NCI-H1417 treated with DMSO at 0.1 percent for 48 hours (cell line): ENCODE measurements around the gene TRMT2A.

Source experiments
- DNase-seq: peaks from one replicate; lab custom pipeline; 2025; lab: John Stamatoyannopoulos, UW

Gene TRMT2A

DNA sequence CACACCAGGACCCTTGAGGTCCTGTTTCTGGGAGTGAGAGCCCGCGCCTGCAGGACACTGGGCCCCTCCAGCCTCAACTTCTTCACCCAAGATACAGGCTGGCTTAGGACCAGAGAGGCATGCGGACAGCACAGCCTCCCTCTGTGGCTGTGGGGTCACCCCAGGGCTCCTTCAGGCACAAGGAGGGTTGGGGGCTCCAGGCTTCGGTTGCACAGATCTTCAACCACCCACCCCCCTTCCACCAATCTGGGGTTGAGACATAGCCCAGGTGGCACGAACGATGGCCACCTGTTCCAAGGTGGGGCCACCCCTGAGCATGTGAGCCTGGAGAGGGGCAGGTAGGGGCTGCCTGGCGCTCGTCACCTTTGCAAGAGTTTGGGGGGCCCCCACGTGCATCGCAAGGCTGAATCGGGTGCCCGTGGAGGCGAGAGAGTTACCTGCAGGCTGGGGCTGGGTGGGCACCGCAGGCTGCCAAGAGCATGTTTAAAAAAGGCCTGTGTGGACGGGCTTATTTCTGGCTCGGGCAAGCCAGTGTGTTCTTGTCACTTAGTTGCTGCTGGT lies 15.7 kb upstream of the TRMT2A start:
- no peak for DNase-seq

DNA sequence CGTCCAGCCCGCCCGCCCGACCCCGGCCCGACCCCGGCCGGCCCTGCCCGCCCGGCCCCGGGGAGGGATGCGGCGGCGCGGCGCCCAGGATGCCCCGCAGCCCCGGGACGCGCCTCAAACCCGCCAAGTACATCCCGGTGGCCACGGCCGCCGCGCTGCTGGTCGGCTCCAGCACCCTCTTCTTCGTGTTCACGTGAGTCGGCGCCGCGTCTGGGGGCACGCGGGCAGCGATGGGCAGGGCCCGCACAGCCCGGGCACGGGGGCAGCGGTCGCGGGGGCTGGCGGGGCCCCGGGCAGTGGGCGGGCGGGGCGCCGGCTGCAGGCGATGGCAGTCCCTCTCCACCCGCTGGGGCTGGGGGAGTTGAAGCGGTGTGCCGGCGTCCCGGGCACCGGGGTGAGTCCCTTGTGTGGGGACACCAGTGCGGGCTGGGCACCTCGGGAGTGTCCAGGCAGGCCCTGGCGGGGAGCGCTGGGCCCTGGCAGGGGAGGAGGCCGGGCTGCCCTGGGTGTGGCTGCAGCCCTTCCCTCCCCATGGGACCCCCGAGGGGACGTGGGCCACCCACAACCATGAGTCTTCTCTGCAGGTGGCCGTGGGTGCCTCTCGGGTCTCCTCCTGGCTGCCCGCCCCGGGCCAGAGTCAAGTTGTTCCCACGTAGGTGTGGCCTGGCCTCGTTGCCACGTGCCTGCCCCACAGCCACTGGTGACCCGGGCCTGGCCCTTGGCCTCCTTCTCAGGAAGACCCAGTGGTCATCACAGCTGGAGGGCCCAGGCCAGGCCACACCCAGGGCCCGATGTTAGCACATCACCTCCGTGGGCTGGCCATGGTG lies 15.0 kb upstream of the TRMT2A start:
- no peak for DNase-seq

- no peak for DNase-seq
Observed at GRCh38 chr22:20131597-20131858, 14.5 kb upstream of the TRMT2A start, which contains the start of gene ZDHHC8. ZDHHC8 (plus strand) TSS chr22:20131804; CDS start chr22:20131948, 144 bp downstream.

DNA sequence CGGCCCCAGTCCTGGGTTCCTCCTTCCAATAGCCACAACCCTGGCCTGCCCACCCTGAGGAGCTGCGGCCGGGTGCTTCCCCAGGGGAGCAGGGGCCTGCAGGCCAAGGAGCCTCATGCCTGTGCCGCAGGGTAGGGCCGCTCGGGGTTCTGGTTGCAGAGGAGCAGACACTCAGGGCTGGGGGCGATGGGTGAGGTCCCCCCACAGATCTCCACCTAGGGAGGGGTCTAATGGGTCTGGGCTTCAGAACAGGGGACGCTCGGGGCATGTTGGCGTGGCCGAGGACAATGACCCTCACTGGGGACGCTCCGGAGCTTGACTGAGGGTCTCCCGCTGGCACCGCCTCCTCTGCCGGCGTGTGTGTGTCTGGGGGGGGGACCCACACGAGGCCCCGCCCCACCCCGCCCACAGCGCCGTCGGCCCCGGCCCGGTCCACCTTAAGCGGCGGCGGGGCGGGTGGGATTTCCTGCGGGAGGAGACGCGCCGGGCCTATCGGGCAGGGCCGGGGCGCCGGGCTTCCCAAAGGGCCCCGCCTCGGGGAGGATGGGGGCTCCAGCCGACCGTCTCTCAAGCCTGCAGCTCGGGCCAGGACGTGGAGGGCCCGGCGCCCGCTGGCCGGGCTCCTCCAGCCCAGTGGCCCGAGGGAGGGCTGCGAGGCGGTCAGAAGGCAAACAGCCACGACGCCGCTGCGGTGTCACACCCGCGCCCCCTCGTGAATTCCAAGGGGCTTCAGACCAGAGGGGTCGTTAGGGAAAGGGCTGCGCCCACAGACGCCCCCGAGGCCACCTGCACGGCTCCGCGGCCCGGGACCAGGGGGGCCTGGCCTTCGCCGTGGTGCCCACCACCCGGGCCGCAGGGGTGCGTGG lies 13.9 kb upstream of the TRMT2A start:
- DNase-seq: no peak

- no peak for DNase-seq
Observed at GRCh38 chr22:20130319-20130718, 13.3 kb upstream of the TRMT2A start.

DNA sequence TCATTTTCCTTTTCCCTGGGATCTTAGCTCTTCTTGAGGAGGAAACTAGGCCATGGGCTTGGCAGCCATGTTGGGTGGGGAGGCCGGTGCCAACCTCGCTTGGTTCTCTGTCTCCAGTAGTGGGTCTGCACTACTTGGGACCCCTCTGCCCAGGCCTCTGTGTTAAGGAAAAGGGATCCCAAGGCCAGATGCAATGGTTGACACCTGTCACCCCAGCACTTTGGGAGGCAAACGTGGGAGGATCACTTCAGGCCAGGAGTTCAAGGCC lies 12.7 kb upstream of the TRMT2A start:
- no peak for DNase-seq

DNA sequence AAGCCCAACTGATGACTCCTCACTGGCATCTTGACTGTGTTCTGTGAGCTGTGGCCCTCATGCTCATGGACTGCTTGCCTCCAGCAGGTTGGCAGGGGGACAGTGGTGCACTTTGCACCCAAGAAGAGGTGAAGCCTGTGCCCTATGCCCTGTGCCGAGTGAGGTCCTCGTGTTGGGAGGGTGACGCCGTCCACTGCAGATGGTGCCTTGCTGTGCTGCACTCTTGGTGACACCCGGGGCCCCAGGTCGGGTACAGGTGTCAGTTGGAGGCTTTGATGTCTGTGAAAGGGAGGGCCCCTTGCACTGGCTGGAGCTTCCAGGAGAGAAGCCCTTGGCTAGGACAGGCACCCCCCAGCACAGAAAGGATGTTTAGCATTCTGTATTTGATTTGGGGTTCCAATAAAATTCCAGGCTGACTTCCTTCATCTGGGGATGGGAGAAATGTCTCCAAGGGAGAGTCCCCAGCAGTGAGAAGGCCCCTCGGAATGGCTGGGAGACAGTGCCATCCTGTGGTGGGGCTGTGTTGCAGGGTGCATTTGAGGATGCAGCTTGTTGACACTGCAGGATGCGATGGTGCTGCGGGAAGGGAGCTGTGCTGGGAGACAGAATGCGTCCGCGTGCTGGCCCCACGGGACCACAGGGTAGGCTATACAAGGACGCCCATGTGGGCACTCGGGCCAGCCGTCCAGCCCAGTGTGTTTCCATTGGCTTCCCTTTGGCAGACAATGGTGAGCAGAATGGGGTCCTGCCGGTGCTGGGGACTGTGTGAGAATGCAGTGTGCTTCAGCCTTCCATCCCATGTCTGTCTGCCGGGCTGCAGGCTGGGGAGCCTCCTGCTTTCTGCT lies 12.1 kb upstream of the TRMT2A start:
- DNase-seq: no peak

GRCh38 chr22:20128619-20128901 lies 11.5 kb upstream of the TRMT2A start:
- no peak for DNase-seq

DNA sequence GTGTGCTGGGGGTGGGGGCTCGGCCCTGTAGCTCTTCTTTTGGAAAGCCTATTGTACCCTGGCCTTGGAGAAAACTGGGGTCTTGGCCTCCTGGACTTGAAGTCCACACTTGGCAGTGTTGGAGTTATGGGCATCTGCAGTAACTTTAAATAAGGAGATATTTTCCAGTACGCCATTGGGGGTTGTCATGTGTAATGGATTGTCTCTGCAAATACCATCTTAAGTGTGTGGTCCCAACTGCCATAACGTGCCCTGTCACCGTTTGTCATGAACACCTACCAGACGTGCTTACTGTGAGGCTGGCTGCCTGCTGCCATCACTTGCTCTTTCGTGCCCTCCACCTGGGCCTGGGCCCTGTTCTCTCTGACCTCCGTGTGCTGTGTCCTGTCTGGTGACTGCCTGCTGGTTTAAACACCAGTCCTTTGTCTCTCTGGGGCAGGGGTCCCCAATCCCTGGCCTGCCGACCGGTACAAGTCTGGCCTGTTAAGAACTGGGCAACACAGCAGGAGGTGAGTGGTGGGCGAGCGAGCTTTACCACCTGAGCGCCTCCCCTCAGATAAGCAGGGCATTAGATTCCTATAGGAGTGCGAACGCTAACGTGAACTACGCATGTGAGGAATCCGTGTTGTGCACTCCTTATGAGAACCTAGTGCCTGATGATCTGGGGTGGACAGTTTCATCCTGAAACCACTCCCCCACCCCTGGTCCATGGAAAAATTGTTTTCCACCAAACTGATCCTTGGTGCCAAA lies 11.0 kb upstream of the TRMT2A start:
- no peak for DNase-seq

DNA sequence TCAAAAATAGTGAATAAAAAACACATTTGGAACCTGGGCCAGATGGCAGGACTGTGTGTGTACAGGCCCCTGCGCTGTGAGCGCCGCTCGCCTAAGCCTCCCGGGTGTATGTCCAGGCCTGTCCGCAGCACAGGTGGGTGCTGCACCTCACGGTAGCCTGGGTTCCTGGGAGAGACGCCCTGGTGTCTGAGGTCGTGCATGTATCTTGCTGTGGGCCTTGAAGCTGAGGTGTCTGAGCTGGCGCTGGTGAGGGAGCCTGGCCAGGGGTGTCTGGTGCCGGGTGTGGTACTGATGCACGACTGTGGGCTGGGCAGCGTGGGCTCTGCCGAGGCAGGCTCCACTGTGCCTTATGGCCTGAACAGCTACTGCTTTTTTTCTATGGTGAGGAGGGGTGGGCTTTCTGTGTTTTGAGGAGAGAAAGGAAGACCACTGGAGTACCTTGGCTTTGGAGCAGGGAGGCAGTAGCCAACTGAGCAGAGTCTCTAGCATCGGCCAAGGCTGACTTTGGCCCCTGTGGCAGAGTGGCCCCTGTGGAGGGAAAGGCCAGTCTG lies 10.4 kb upstream of the TRMT2A start:
- no peak for DNase-seq

GRCh38 chr22:20126284-20127029 lies 9.4 kb upstream of the TRMT2A start:
- DNase-seq: no peak

- DNase-seq: no peak
Observed at GRCh38 chr22:20125201-20126174, 8.5 kb upstream of the TRMT2A start.

DNA sequence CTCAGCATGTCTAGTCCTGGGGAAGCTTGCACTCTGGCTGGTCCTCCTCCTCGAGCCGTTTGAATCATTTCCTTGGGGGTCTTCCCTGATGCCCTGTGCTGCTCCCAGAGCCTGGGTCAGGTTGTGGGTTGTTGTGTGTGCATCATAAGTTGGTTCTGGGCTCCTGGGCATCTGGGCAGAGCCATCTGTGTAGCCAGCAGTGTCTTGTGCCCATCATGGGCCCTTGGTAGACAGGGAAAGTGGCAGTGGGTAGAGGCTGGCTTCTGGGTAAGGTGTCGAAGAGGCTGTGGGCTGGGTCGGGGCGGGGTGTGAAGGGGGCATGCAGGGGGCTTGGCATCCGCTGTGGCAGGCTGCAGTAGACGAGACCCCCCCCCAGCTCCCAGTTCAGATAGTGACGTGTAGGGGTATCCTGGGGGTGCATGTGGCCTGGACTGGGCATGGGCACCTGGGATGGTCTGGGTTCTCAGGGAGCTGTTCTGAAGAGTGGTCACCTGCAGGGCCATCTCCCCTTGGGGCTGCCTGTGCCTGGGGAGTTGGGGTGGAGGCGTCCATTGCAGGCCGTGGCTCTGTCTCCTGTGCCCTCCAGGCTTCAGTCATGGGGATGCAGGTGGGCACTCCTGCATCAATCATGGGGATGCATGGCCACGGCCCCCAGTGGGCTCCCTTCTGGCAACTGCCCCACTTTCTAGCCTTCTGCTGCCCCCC lies 7.2 kb upstream of the TRMT2A start:
- DNase-seq: no peak

- no peak for DNase-seq
Observed at GRCh38 chr22:20123366-20124082, 6.5 kb upstream of the TRMT2A start.

DNA sequence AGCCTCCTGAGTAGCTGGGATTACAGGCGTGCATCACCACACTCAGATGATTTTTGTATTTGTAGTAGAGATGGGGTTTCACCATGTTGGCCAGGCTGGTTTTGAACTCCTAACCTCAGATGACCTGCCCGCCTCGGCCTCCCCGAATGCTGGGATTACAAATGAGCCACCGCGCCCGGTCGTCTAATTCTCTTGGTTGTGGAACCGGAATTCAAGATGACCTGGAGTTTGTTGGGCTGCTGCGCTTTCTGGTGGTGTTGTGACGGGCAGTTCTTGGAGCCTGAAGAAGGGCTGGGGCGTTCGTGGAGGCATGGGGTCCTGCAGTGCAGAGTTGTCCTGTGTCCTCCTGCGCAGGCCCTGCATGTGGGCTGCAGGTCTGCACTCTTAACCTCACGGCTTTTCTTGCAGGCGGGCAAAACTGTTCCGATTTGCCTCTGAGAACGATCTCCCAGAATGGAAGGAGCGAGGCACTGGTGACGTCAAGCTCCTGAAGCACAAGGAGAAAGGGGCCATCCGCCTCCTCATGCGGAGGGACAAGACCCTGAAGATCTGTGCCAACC lies 4.9 kb upstream of the TRMT2A start:
- DNase-seq: no peak

DNA sequence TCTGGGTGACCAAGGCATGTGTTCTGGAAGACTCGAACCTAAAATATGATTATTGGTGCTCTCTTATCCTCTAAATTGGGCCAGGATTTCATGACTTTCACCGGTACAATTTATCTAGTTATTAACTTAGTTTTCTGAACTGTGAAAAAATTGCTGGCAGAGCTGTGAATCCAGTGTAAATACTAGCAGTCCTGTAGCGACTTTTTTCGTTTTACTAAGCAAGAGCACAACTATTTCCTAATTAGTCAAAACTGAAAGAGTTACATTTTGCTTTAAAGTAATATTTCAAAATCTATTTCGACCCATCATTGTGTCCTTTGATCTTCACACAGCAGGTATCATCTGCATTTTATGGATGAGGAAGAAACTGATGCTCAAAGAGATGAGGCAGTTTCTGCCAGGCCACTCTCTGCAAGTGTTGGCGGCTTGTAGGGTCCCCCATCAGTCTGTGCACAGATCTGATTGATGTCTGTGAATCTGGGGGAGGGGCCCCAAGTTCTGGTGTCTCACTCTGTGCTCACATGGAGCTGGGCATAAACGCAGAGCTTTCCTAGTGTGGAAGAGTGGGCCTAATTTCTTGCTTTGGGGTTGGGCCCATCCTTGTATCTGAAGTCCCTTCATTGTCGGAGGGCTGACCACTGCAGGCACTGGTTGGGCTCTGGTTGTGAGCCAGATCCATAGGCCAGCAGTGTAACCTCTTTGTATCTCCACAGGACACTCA lies 1.4 kb upstream of the TRMT2A start:
- DNase-seq: no peak

DNA sequence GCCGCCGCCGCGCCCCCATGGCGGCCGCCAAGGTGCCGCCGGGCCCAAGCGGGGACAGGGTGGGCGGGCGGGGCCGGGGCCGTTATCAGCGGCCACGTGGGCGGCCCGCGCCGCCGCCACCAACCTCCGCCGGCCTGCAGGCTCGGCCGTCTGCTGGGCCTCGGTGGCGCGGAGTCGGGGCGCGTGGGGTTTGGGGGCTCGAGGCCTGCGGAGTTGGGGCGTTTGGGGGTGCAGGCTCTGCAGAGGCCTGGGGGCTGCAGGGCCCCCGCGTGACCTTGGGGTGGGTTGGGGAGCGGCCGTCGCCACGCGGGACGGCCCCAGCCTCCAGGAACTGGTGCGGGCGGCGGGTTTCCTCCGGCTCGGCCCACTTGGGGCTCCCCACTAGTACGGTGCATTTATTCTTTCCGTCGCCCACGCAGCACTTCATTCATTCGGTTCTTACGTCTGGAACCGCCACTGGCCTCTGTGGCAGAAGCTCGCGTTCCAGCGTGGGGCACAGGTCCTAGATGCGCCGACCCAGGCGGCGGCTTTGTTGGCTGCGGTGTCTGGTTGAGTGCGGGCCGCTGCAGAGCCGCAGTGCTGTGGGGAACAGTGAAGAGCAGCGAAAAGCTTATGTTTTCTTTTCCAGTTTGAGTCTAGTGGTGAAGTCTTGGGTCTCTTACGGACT lies 740 bp upstream of the TRMT2A start:
- DNase-seq: no peak
